Measurements from ENCODE around the gene NUDCD2.

The NUDCD2 gene

DNA sequence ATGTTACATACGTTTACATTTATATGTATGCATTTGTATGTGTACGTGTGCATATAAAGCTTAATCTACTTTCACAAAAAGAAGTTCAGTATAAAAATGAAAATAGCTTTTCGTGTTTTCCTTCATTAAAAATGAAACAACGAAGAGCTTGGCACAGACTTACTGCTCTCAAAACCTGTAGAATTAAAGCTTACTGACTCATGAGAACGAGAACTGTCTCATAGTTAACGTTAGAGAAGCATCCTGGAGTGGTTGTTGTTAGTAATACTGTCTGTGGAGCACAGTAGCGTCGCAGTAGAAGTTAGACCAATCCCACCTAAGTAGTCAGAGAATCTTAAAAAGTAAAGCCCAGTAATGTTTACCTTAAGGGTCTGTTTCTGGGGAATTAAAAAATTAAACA lies 46.8 kb upstream of the NUDCD2 start:
- H3K9me3 ChIP-seq (ENCODE audit: low read length), result no peaks in the 10 kb centered on the region
- peaks cover 64% of the 10 kb centered on the region for H3K4me1 ChIP-seq (ENCODE audit: insufficient read depth, low read length, severe bottlenecking)
- H3K79me2 ChIP-seq (ENCODE audit: insufficient read depth, low read length), result peaks cover 55% of the 10 kb centered on the region
- no peak overlapping the region for H2AFZ ChIP-seq (ENCODE audit: low read length)
- no peaks in the 10 kb centered on the region for H3K9me2 ChIP-seq (ENCODE audit: low read depth, low read length)
- H3K9ac ChIP-seq (ENCODE audit: low read length), result peak overlapping the region; percentile 74
- TF ChIP-seq EZH2 (IDR thresholded peaks at IDR 0.05; ENCODE audit: borderline replicate concordance, low read length), result no peak
- TF ChIP-seq, protein P1, sequence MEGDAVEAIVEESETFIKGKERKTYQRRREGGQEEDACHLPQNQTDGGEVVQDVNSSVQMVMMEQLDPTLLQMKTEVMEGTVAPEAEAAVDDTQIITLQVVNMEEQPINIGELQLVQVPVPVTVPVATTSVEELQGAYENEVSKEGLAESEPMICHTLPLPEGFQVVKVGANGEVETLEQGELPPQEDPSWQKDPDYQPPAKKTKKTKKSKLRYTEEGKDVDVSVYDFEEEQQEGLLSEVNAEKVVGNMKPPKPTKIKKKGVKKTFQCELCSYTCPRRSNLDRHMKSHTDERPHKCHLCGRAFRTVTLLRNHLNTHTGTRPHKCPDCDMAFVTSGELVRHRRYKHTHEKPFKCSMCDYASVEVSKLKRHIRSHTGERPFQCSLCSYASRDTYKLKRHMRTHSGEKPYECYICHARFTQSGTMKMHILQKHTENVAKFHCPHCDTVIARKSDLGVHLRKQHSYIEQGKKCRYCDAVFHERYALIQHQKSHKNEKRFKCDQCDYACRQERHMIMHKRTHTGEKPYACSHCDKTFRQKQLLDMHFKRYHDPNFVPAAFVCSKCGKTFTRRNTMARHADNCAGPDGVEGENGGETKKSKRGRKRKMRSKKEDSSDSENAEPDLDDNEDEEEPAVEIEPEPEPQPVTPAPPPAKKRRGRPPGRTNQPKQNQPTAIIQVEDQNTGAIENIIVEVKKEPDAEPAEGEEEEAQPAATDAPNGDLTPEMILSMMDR (IDR thresholded peaks at IDR 0.05; ENCODE audit: low read length), result no peak
- peaks cover under 1% of the 10 kb centered on the region; the same call in 1 of the 2 replicates for H3K36me3 ChIP-seq (ENCODE audit: insufficient read depth, low read length)
- H3K27ac ChIP-seq (ENCODE audit: low read depth, low read length, poor library complexity, severe bottlenecking), result no peak overlapping the region
- H3K4me3 ChIP-seq (ENCODE audit: low read depth, low read length, poor library complexity, severe bottlenecking), result peak overlapping the region; percentile 83
- no peaks in the 10 kb centered on the region for H3K27me3 ChIP-seq (ENCODE audit: insufficient read depth, low read length)
- peak overlapping the region; percentile 85 for H3K4me2 ChIP-seq (ENCODE audit: low read length)
- no peaks in the 10 kb centered on the region for H3F3A ChIP-seq (ENCODE audit: insufficient read depth, low read length)
- no peaks in the 10 kb centered on the region for H4K20me1 ChIP-seq (ENCODE audit: insufficient read depth, low read length)

DNA sequence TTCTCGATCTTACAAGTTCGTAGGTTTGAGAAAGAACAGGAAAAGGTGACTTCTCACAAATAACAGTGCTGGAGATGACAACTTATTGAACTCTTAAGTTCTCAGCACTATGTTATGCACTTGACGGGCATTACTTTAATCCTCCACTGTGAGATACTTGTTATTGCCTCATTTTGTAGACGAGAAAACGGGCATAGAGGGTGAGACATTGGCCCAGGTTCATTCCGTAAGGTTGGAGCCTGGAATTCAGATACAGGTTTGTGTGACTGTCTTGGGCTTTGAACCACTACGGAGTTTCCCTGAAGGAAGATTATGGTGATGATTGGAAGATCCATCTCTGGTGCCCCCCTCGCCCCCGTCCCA lies 46.2 kb upstream of the NUDCD2 start:
- Histone ChIP-seq H3K27ac (ENCODE audit: low read depth, low read length, poor library complexity, severe bottlenecking) (peak overlapping the region; percentile 71), H3K9me2 (ENCODE audit: low read depth, low read length) (no peaks in the 10 kb centered on the region), H3F3A (ENCODE audit: insufficient read depth, low read length) (no peaks in the 10 kb centered on the region), H3K79me2 (ENCODE audit: insufficient read depth, low read length) (peaks cover 53% of the 10 kb centered on the region), H3K9ac (ENCODE audit: low read length) (peak overlapping the region; percentile 74), H3K4me2 (ENCODE audit: low read length) (peak overlapping the region; percentile 85), H3K4me1 (ENCODE audit: insufficient read depth, low read length, severe bottlenecking) (peaks cover 64% of the 10 kb centered on the region), H3K9me3 (ENCODE audit: low read length) (no peaks in the 10 kb centered on the region), H3K36me3 (ENCODE audit: insufficient read depth, low read length) (no peaks in the 10 kb centered on the region), H2AFZ (ENCODE audit: low read length) (no peak overlapping the region), H3K4me3 (ENCODE audit: low read depth, low read length, poor library complexity, severe bottlenecking) (peak overlapping the region; percentile 83), H3K27me3 (ENCODE audit: insufficient read depth, low read length) (no peaks in the 10 kb centered on the region), H4K20me1 (ENCODE audit: insufficient read depth, low read length) (no peaks in the 10 kb centered on the region)
- TF ChIP-seq EZH2 (IDR thresholded peaks at IDR 0.05; ENCODE audit: borderline replicate concordance, low read length), result no peak
- TF ChIP-seq, protein P1 (IDR thresholded peaks at IDR 0.05; ENCODE audit: low read length), result no peak

GRCh38 chr5:163505368-163506094 lies 45.6 kb upstream of the NUDCD2 start, which contains the start of gene MAT2B:
MAT2B (plus strand) TSS chr5:163505619; CDS start chr5:163505687, 68 bp downstream.
- no peaks in the 10 kb centered on the region for H3K27me3 ChIP-seq (ENCODE audit: insufficient read depth, low read length)
- H3F3A ChIP-seq (ENCODE audit: insufficient read depth, low read length), result no peaks in the 10 kb centered on the region
- H3K36me3 ChIP-seq (ENCODE audit: insufficient read depth, low read length), result no peaks in the 10 kb centered on the region
- peak within 1 kb of the TSS; percentile 89; the same call in 1 of the 2 replicates for H2AFZ ChIP-seq (ENCODE audit: low read length)
- H3K4me2 ChIP-seq (ENCODE audit: low read length), result peak within 1 kb of the TSS; percentile 85
- peaks cover 64% of the 10 kb centered on the region for H3K4me1 ChIP-seq (ENCODE audit: insufficient read depth, low read length, severe bottlenecking)
- TF ChIP-seq, protein P1 (IDR thresholded peaks at IDR 0.05; ENCODE audit: low read length), result peak; percentile 66
- TF ChIP-seq EZH2 (IDR thresholded peaks at IDR 0.05; ENCODE audit: borderline replicate concordance, low read length), result no peak
- no peaks in the 10 kb centered on the region for H3K9me3 ChIP-seq (ENCODE audit: low read length)
- peaks cover 47% of the 10 kb centered on the region for H3K79me2 ChIP-seq (ENCODE audit: insufficient read depth, low read length)
- peak within 1 kb of the TSS; percentile 83 for H3K4me3 ChIP-seq (ENCODE audit: low read depth, low read length, poor library complexity, severe bottlenecking)
- H3K9ac ChIP-seq (ENCODE audit: low read length), result peak within 1 kb of the TSS; percentile 74
- H3K9me2 ChIP-seq (ENCODE audit: low read depth, low read length), result no peaks in the 10 kb centered on the region
- H3K27ac ChIP-seq (ENCODE audit: low read depth, low read length, poor library complexity, severe bottlenecking), result peak within 1 kb of the TSS; percentile 79
- H4K20me1 ChIP-seq (ENCODE audit: insufficient read depth, low read length), result no peaks in the 10 kb centered on the region
